Measurements from ENCODE around the gene ARL3.
"Not testable (repeated sequence)": the region's sequence is repeated elsewhere in the genome, so short reads cannot be mapped to it uniquely, and the experiment has no call there.

Gene ARL3

GRCh38 chr10:102701796-102702195 is 12.4 kb downstream of the ARL3 start:
- no peak for DNase-seq

- DNase-seq, result no peak
These were observed 12.9 kb downstream of the ARL3 start for GRCh38 chr10:102701272-102701671.

- DNase-seq, result no peak
These were observed 15.3 kb downstream of the ARL3 start for GRCh38 chr10:102698894-102699293.

DNA sequence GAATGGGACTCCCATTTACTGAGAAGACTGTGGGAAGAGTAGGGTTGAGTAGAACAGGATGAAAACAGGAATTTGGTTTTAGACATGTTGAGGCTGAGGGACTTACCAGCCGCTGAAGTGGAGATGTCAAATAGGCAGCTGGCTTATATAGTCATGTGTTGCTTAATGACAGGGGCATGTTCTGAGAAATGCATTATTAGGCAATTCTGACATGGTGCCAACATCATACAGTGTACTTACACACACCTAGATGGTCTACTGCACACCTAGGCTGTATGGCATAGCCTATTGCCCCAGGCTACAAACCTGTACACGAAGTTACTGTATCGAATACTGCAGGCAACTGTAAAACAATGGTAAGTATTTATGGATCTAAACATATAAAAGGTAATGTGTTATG is 17.5 kb downstream of the ARL3 start:
- no peak for DNase-seq

GRCh38 chr10:102695401-102695800 is 18.8 kb downstream of the ARL3 start:
- not testable (repeated sequence) for DNase-seq

GRCh38 chr10:102691285-102692066 is 22.7 kb downstream of the ARL3 start:
- no peak for DNase-seq

DNA sequence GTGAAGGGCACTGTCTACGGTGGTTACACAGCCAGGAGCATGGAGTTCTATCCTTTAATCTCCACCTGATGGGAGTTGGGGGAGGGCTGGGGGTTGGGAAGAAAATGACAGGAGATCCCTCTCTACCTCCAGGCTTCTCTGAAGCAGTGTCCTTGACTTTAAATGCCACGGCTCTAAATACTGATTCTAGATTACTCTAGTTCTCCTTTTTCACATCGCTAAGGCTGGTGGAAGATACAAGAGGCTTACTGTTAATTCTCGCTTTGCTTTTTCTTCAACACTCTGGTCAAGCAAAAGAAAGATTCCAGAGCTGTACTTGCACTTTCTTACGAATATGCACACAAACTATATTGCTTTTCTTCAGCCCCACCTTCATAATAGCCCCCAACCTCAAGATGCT is 30.5 kb downstream of the ARL3 start:
- DNase-seq, result no peak

DNA sequence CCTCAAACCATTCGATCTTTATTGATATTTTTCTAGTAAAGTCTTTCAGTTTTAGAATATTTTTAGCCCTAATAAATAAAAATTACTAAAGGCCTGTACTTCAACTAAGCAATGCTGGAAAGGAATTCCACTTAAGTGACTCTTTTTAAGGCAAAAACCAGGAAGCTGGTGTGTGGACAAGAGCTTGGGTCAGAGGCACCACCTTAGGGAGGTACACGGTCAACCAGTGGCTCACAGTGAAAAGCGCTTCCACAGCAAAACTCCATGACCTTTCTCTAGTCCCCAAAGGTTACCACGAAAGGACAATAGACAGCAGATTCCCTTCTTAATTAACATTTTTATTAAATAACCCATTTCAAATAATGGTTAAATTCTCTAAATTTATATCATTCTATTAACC is 31.2 kb downstream of the ARL3 start:
- DNase-seq, result no peak

DNA sequence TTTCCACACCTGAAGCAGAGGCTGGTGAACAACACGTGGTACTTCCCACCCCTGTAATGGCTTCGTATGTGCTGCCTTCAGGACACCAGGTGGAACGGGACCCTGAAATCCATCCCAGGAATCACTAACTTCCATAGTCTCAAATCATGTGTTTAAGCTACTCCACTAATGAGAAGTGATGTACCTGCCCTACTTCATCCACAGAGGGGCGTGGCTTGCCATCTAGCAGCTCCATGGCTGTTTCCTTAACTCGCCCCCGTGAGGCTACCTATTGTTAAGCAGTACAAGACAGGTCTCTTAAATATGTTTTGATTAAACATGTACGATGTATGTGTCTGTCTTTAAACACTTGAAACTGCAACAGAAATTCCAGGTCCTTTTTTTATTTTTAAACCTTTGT is 31.8 kb downstream of the ARL3 start:
- DNase-seq, result no peak

GRCh38 chr10:102681696-102682095 is 32.5 kb downstream of the ARL3 start:
- DNase-seq, result no peak

- no peak for DNase-seq
These were observed 34.6 kb downstream of the ARL3 start for GRCh38 chr10:102679596-102679995.

DNA sequence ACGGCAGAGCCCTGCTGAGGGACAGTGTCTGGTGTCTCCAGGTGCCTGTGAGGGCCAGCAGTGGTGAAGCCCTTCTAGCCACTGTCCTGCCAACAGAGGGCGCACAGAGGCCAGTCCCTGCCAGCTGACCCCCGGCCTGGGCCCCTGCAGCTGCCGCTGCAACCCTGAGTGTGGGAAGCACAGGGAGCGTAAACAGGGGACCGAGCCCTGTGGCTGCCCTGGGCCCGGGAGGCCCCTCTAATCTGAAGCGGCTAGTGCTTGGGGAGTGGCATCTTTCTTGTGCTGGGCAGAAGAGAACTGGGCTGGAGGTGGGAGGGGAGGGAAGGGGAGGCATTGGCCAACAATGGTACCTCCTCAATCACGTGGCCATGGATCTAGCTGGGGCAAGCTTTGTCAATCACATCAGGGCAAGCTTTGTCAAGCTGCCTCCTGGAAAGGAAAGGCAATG is 35.3 kb downstream of the ARL3 start:
- no peak for DNase-seq

DNA sequence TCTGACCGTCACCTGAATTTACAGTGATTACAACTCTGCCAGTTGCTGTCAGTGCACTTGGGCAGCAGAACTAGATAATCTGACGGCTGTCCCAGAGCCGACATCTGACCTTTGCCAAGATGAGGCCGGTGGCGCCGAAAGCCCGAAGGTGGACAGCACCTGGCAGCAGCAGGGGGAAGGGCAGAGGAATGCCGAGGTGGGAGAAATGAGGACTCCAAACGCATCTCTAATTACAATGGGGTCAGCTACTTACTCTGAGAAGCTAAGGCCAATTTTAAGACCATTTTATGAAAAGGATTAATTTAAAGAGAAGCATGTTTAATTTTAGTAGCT is 36.2 kb downstream of the ARL3 start:
- no peak for DNase-seq

GRCh38 chr10:102677331-102678067 is 36.7 kb downstream of the ARL3 start:
- DNase-seq, result no peak

DNA sequence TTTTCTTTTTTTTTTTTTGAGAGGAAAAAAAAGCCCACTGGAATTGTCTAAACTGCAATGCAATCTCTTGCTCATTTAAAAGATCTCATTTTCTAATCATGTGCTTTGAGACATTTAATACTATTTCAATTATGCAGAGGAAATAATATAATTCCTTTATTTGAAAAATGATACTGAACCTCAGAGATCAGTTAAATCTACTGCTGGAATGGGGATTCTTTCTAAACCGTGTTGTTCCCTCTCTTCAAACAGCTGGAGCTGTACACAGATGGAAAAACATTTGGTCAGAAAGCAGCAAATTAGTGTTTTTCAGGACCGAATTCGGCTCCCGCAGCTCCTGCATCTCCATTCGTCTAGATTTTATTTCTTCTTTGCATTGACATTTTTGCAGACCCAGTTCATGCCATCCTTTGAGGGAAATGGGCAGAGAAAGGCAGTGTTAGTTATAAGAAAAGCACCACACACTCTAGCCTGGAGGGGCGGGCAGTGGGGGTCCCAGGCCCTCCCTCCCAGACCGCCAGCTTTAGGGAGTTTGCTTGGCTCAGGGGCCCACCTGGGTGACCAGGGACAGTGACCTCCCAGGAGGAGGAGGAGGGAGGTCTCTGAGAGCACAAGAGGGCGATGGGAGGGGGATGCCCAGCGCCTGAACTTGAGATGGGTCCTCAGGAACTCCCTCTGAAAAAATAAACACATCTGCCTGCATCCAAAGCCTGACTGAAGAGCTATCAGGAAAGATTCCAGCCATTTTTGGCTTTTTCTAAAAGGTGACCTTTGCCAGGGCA is 37.5 kb downstream of the ARL3 start:
- DNase-seq, result no peak

- DNase-seq, result no peak
These were observed 38.3 kb downstream of the ARL3 start for GRCh38 chr10:102675666-102676533.

GRCh38 chr10:102675011-102675665 is 39.1 kb downstream of the ARL3 start:
- DNase-seq, result no peak

DNA sequence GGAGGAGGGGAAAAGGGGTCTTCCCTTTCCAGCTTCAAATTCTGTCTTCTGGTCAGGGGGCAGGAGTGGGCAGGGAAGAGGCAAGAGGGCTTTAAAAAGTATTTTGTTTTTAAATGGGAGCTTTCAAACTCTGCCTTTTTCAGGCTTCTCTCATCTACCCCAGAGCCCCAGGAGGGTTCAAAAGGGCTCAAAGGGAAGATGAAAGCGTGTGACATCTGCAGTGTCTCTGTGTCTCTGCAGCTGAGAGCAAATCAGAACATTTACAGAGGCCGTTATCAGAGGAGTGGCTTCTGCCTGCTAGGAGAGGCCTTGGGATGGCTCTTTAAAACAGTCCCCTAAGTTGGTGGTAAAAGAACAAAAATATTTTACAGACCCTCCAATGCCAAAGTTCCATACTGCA is 39.6 kb downstream of the ARL3 start:
- DNase-seq, result no peak

DNA sequence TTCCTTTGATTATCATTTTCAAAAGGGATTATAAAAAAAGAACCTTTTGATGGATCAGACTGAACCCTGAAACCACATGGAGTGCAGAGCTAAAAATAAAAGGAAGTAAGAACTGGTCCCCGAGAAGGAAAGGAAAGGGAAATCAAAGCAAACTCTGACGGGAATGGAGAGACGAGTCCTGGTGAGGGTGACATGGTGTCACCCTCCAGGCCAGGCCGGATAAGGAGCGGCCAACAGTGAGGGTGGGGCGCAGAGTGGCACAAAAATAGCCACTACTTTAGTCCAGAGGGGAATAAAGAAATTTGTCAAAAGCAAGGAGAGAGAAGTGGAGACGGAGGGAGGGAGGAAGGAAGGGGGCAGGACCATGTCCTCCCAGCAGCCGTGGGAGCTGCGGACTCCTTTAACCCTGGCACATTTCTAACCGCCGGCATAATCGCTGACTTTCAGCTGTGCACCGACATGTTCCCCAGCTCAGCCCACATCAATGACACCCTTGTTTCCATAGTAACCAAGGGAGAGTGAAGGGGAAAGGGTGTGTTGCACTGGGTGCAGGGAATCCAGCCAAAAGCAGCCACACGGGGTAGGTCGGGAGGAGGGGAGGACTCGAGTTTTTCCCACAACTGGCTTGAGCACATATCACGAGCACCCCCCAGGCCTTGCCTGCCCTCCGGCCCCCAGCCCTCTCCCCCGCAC is 40.2 kb downstream of the ARL3 start:
- DNase-seq, result peak; percentile 47

DNA sequence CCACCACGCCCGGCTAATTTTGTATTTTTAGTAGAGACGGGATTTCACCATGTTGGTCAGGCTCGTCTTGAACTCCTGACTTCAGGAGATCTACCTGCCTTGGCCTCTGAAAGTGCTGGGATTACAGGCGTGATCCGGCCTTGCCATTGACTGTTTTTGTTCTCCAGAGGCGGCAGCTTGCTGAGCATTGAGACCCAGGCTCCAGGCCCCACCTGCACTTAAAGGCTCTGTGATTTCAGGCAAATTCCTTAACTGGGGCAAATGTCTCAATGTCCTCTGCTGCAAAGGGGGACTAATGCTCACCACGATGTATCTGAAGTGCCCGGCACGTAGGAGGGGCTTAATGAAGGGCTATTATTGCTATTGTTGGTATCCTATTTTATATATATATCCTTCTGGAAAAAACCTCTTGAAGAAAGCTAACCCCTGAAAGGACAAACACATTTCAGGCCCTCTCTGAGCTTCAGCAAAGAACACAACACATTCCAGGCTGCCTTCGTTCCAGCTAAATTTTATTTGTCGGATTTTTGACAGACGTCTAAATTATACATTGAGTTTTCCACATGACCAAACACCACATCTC is 40.9 kb downstream of the ARL3 start:
- DNase-seq, result no peak

GRCh38 chr10:102670871-102671434 is 43.2 kb downstream of the ARL3 start:
- DNase-seq, result no peak
